Neural cell (in vitro differentiated cells): ENCODE data around the gene SHB. TPM values are rescaled to one million over a fixed set of nuclear protein-coding genes. Genes with fewer than 3 reads are reported as not detected.

Source experiments
- H2AFZ ChIP-seq: fragments of 200-600, 300-800 bp; sonication (generic), shearing (Covaris generic); 2 replicates; pipeline ENCODE4 v1.6.0; 2014; ENCODE audit warnings: low read depth, mild to moderate bottlenecking, antibody characterized with exemption, low read length, moderate library complexity
- H3F3A ChIP-seq: fragments of 200-600 bp; shearing (Covaris generic); 2 replicates; pipeline ENCODE4 v1.6.1; 2016; ENCODE audit warnings: mild to moderate bottlenecking, moderate library complexity, mixed read lengths, antibody characterized with exemption, low read length; ENCODE audit not compliant: insufficient read depth, poor library complexity, severe bottlenecking
- H3K27ac ChIP-seq: fragments of 200-600, 300-800 bp; sonication (generic), shearing (Covaris generic); 2 replicates; pipeline ENCODE4 v1.5.1; 2014; ENCODE audit warnings: mild to moderate bottlenecking, low read length, moderate library complexity
- H3K27me3 ChIP-seq: fragments of 300-800, 200-600 bp; sonication (generic), shearing (Covaris generic); 2 replicates; pipeline ENCODE4 v1.6.0; 2014; ENCODE audit warnings: mild to moderate bottlenecking, low read depth, low read length, moderate library complexity; ENCODE audit not compliant: insufficient read depth
- H3K36me3 ChIP-seq: fragments of 300-800, 200-600 bp; sonication (generic), shearing (Covaris generic); 2 replicates; pipeline ENCODE4 v1.5.1; 2014; ENCODE audit warnings: mild to moderate bottlenecking, antibody characterized with exemption, low read length, moderate library complexity; ENCODE audit not compliant: insufficient read depth
- H3K4me2 ChIP-seq: fragments of 300-800, 200-600 bp; sonication (generic), shearing (Covaris generic); 2 replicates; pipeline ENCODE4 v1.6.0; 2014; ENCODE audit warnings: mild to moderate bottlenecking, low read length
- H3K4me3 ChIP-seq: fragments of 300-800, 200-600 bp; sonication (generic), shearing (Covaris generic); 2 replicates; pipeline ENCODE4 v1.5.1; 2014; ENCODE audit warnings: mild to moderate bottlenecking, low read length, moderate library complexity
- H3K79me2 ChIP-seq: fragments of 200-600 bp; shearing (Covaris generic); replicated peaks from 2 replicates; pipeline ENCODE4 v1.6.0; 2014; ENCODE audit warnings: mild to moderate bottlenecking, low read length, moderate library complexity; ENCODE audit not compliant: insufficient read depth
- H3K9ac ChIP-seq: fragments of 300-800, 200-600 bp; sonication (generic), shearing (Covaris generic); 2 replicates; pipeline ENCODE4 v1.6.1; 2016; ENCODE audit warnings: mild to moderate bottlenecking, low read length, mixed read lengths
- H3K9me2 ChIP-seq: fragments of 200-600 bp; shearing (Covaris generic); 2 replicates; pipeline ENCODE4 v1.6.1; 2016; ENCODE audit warnings: mild to moderate bottlenecking, low read length, mixed read lengths; ENCODE audit not compliant: insufficient read depth
- H3K9me3 ChIP-seq: fragments of 200-600, 300-800 bp; sonication (generic), shearing (Covaris generic); 2 replicates; pipeline ENCODE4 v1.6.1; 2016; ENCODE audit warnings: mild to moderate bottlenecking, mixed run types, low read length, moderate library complexity, mixed read lengths
- H4K20me1 ChIP-seq: fragments of 200-600 bp; shearing (Covaris generic); 2 replicates; pipeline ENCODE4 v1.6.1; 2016; ENCODE audit warnings: mild to moderate bottlenecking, mixed run types; ENCODE audit not compliant: insufficient read depth
- CTCF ChIP-seq: fragments of 450-650 bp; IDR thresholded peaks from 2 replicates; pipeline ENCODE4 v1.5.1; 2014; ENCODE audit warnings: antibody characterized with exemption, mild to moderate bottlenecking, moderate library complexity; ENCODE audit not compliant: poor library complexity, severe bottlenecking
- EP300 ChIP-seq: fragments of 450-650 bp; conservative IDR thresholded peaks from 2 replicates; pipeline ENCODE4 v1.6.1; 2014; ENCODE audit warnings: antibody characterized with exemption, mild to moderate bottlenecking, moderate library complexity; ENCODE audit not compliant: poor library complexity, severe bottlenecking
- EZH2 ChIP-seq: fragments of 200-600, 300-800 bp; shearing (Covaris generic), sonication (generic); IDR thresholded peaks from 2 replicates; pipeline ENCODE4 v1.6.1; 2014; ENCODE audit warnings: antibody characterized with exemption, low read length, borderline replicate concordance, mild to moderate bottlenecking; ENCODE audit not compliant: insufficient read depth, poor library complexity, severe bottlenecking
- MXI1 ChIP-seq: fragments of 450-650 bp; conservative IDR thresholded peaks from 2 replicates; pipeline ENCODE4 v1.6.1; 2014; ENCODE audit warnings: antibody characterized with exemption, mild to moderate bottlenecking; ENCODE audit not compliant: poor library complexity, severe bottlenecking
- POLR2AphosphoS5 ChIP-seq: IDR thresholded peaks from 2 replicates; pipeline ENCODE4 v1.6.1; 2012
- RAD21 ChIP-seq: fragments of 450-650 bp; conservative IDR thresholded peaks from 2 replicates; pipeline ENCODE4 v1.6.1; 2014; ENCODE audit warnings: antibody characterized with exemption, mild to moderate bottlenecking, moderate library complexity
- REST ChIP-seq: IDR thresholded peaks from 2 replicates; pipeline ENCODE4 v1.6.1; 2012; ENCODE audit warnings: borderline replicate concordance
- SMC3 ChIP-seq: fragments of 450-650 bp; conservative IDR thresholded peaks from 2 replicates; pipeline ENCODE4 v1.6.1; 2014; ENCODE audit warnings: antibody characterized with exemption, mild to moderate bottlenecking, moderate library complexity; ENCODE audit not compliant: poor library complexity
- TAF1 ChIP-seq: IDR thresholded peaks from 2 replicates; pipeline ENCODE4 v1.6.1; 2012; ENCODE audit warnings: low read depth
- polyA plus RNA-seq: library from polyadenylated mRNA; depleted of rRNA; stranded (reverse); fragments of >200 nt; gene quantifications from 2 replicates; pipeline ENCODE4 v1.2.3, GENCODE V29; 2014

SHB gene
- polyA plus RNA-seq, 1 donor from 2014 or later: 17.5 TPM

GRCh38 chr9:37987467-37987981 lies 81.5 kb downstream of the SHB start:
- no peaks in the 10 kb centered on the region for H3K27me3 ChIP-seq
- no peak overlapping the region for H3K4me2 ChIP-seq
- peaks cover 64% of the 10 kb centered on the region for H3K79me2 ChIP-seq
- TF ChIP-seq POLR2AphosphoS5 (no peak), EP300 (no peak), EZH2 (no peak), MXI1 (no peak), RAD21 (no peak), CTCF (no peak), SMC3 (no peak), REST (no peak), TAF1 (no peak)
- H2AFZ ChIP-seq: no peak overlapping the region
- no peaks in the 10 kb centered on the region for H3K36me3 ChIP-seq
- no peaks in the 10 kb centered on the region for H3K9me2 ChIP-seq
- no peak overlapping the region for H3K9ac ChIP-seq
- no peak overlapping the region for H3K4me3 ChIP-seq
- no peak overlapping the region for H3K27ac ChIP-seq
- H3F3A ChIP-seq: no peaks in the 10 kb centered on the region
- H3K9me3 ChIP-seq: no peaks in the 10 kb centered on the region
- no peaks in the 10 kb centered on the region for H4K20me1 ChIP-seq

GRCh38 chr9:37986771-37987258 lies 82.2 kb downstream of the SHB start:
- no peak overlapping the region for H3K9ac ChIP-seq
- H2AFZ ChIP-seq: no peak overlapping the region
- peaks cover 64% of the 10 kb centered on the region for H3K79me2 ChIP-seq
- no peaks in the 10 kb centered on the region for H4K20me1 ChIP-seq
- H3K9me3 ChIP-seq: no peaks in the 10 kb centered on the region
- H3K36me3 ChIP-seq: no peaks in the 10 kb centered on the region
- H3K27me3 ChIP-seq: no peaks in the 10 kb centered on the region
- no peak overlapping the region for H3K4me3 ChIP-seq
- no peak overlapping the region for H3K4me2 ChIP-seq
- TF ChIP-seq MXI1: no peak
- no peak for TF ChIP-seq RAD21
- no peak for TF ChIP-seq EZH2
- no peak for TF ChIP-seq SMC3
- no peak for TF ChIP-seq POLR2AphosphoS5
- TF ChIP-seq CTCF: no peak
- no peak for TF ChIP-seq EP300
- no peak for TF ChIP-seq TAF1
- TF ChIP-seq REST: no peak
- no peaks in the 10 kb centered on the region for H3K9me2 ChIP-seq
- no peak overlapping the region for H3K27ac ChIP-seq
- no peaks in the 10 kb centered on the region for H3F3A ChIP-seq
